Measurements from ENCODE around the gene ITPRID2. TPM values are rescaled to one million over a fixed set of nuclear protein-coding genes. Genes with fewer than 3 reads are reported as not detected.

ITPRID2 gene
- total and polyA plus RNA-seq, 2 of the 8 experiments (the other 6 are each of a cell fraction or from before 2014, with no cell fraction given), result 1.9 to 12.6 TPM

DNA sequence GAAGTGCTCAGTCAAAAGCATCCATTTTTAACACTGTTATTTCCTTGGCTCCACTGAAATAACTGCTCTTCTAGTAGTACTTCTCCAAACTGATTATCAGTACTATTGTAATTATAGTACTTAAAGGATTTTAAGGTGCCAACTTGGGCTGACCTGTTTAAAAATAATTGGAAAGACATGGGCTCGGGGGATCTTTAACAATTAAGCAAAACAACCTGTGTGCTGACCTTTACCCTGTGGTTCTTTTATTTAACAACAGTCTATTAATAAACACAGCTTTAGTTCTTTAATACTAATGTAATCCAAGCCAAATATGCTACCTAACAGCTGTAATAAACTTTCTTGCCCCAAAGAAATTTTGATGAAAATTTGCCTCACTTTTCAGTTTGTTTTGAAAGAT is 6.9 kb upstream of the ITPRID2 start:
- no peak overlapping the region for H2AK5ac ChIP-seq (ENCODE audit: low read depth, low read length)
- no peak overlapping the region for H2BK20ac ChIP-seq (ENCODE audit: low read length)
- no peak overlapping the region for H2AFZ ChIP-seq (ENCODE audit: low read length)
- H3K23ac ChIP-seq (ENCODE audit: insufficient read length), result no peak overlapping the region
- H3K79me1 ChIP-seq (ENCODE audit: low read depth, low read length), result no peaks in the 10 kb centered on the region
- H3K4ac ChIP-seq (replicated peaks; ENCODE audit: insufficient read length, low read depth, low read length), result no peak overlapping the region
- FAIRE-seq (no peak), DNase-seq (ENCODE audit: low read depth in 1 of 2, low spot score in 2 of 2) (no peak)
- H3K4me1 ChIP-seq (replicated peaks in 1 of 4; ENCODE audit: control insufficient read depth in 3 of 4, insufficient read depth in 4 of 4, low read length in 3 of 4), result no peaks in the 10 kb centered on the region
- H3K4me3 ChIP-seq (ENCODE audit: extremely low read depth in 1 of 4, insufficient read depth in 2 of 4, low read depth in 3 of 4, low read length in 4 of 4), result no peak overlapping the region
- no peak overlapping the region for H3K14ac ChIP-seq (ENCODE audit: insufficient read length)
- no peak overlapping the region for H3K27ac ChIP-seq (ENCODE audit: low read depth, low read length)
- H2BK12ac ChIP-seq (ENCODE audit: low read depth, low read length), result no peak overlapping the region
- no peaks in the 10 kb centered on the region for H3K36me3 ChIP-seq (ENCODE audit: control insufficient read depth in 2 of 4, insufficient read depth in 4 of 4, low read length in 3 of 4)
- H4K5ac ChIP-seq (ENCODE audit: insufficient read length, low read depth, low read length), result no peak overlapping the region
- no peak overlapping the region for H3K18ac ChIP-seq (ENCODE audit: extremely low read depth, low read length)
- H3K4me2 ChIP-seq (ENCODE audit: insufficient read depth in 1 of 2, low read depth in 2 of 2, low read length in 2 of 2), result no peak overlapping the region
- H4K20me1 ChIP-seq (replicated peaks in 1 of 2; ENCODE audit: control insufficient read depth in 1 of 2, insufficient read depth in 2 of 2, low read length in 2 of 2), result no peaks in the 10 kb centered on the region
- H2BK5ac ChIP-seq (ENCODE audit: low read depth, low read length), result no peak overlapping the region
- H4K8ac ChIP-seq (ENCODE audit: extremely low read depth, insufficient read depth, low read length), result no peak overlapping the region
- no peak overlapping the region for H3K56ac ChIP-seq (replicated peaks; ENCODE audit: insufficient read length, low read depth, low read length)
- 86% methylated on average over 1 of the region's 1 CpG; no CpG with 5 or more reads in 1 of the 2 experiments for WGBS, 2 experiments (ENCODE audit: extremely low coverage in 1 of 2, insufficient coverage in 1 of 2, insufficient read length in 1 of 2, insufficient replicate concordance in 2 of 2, low coverage in 1 of 2, low lambda C conversion rate in 2 of 2, missing lambda C conversion rate in 1 of 2)
- H4K91ac ChIP-seq (replicated peaks; ENCODE audit: insufficient read length, low read length), result no peak overlapping the region
- H3K9me3 ChIP-seq (ENCODE audit: insufficient read depth in 2 of 2, low read depth in 1 of 2, low read length in 1 of 2), result no peaks in the 10 kb centered on the region
- H3K9ac ChIP-seq (replicated peaks in 1 of 4; ENCODE audit: extremely low read depth in 1 of 4, low read depth in 3 of 4, low read length in 3 of 4), result no peak overlapping the region
- no peaks in the 10 kb centered on the region for H3K79me2 ChIP-seq (ENCODE audit: control insufficient read depth in 1 of 2, insufficient read depth in 2 of 2, low read length in 2 of 2)
- H2BK15ac ChIP-seq (ENCODE audit: low read length), result no peak overlapping the region
- no peak overlapping the region for H2BK120ac ChIP-seq (replicated peaks; ENCODE audit: low read depth, low read length)
- no peaks in the 10 kb centered on the region for H3K27me3 ChIP-seq (replicated peaks in 1 of 4; ENCODE audit: control insufficient read depth in 3 of 4, extremely low read depth in 1 of 4, insufficient read depth in 3 of 4, low read length in 3 of 4)
- ChIA-PET CTCF (ENCODE audit: partially characterized antibody) (interaction anchor here (0.6 to 1.4 kb wide), 3 partner anchors 20 to 872 kb away, joined by 3 to 4 read pairs (median 4); no protein-coding TSS in a partner anchor), POLR2A (ENCODE audit: partially characterized antibody) (no interaction called here)
- no peaks in the 10 kb centered on the region for H3K23me2 ChIP-seq (ENCODE audit: low read depth, low read length)
- TF ChIP-seq ATF3 (IDR thresholded peaks at IDR 0.05; ENCODE audit: insufficient read depth, low read depth, low read length) (no peak), CTBP2 (IDR thresholded peaks at IDR 0.05; ENCODE audit: borderline replicate concordance, insufficient read depth, insufficient read length, low read length) (no peak), SP2 (IDR thresholded peaks at IDR 0.05; ENCODE audit: low read length) (no peak), GABPA (IDR thresholded peaks at IDR 0.05; ENCODE audit: borderline replicate concordance, insufficient read depth, low read length) (no peak), SIN3A (conservative IDR thresholded peaks at IDR 0.05 in 1 of 2, IDR thresholded peaks at IDR 0.05 in 1 of 2; ENCODE audit: low read depth in 1 of 2, low read length in 2 of 2) (no peak), CREB1 (IDR thresholded peaks at IDR 0.05) (no peak), CBX5 (IDR thresholded peaks at IDR 0.05; ENCODE audit: low read depth, low read length) (no peak), SIX5 (IDR thresholded peaks at IDR 0.05; ENCODE audit: low read depth, low read length) (no peak), JUN (IDR thresholded peaks at IDR 0.05; ENCODE audit: low read depth, low read length) (no peak), RXRA (IDR thresholded peaks at IDR 0.05; ENCODE audit: insufficient read depth, low read depth, low read length) (no peak), SUZ12 (IDR thresholded peaks at IDR 0.05; ENCODE audit: low read length) (no peak), YY1 (IDR thresholded peaks at IDR 0.05; ENCODE audit: low read depth, low read length) (no peak), HDAC6 (IDR thresholded peaks at IDR 0.05; ENCODE audit: low read depth, low read length) (no peak), SRF (IDR thresholded peaks at IDR 0.05; ENCODE audit: low read depth, low read length) (no peak), TAF1 (IDR thresholded peaks at IDR 0.05; ENCODE audit: low read depth, low read length) (no peak)

Measured in H1 (cell line).